ENCODE data around the gene SYNGAP1.

SYNGAP1 gene

DNA sequence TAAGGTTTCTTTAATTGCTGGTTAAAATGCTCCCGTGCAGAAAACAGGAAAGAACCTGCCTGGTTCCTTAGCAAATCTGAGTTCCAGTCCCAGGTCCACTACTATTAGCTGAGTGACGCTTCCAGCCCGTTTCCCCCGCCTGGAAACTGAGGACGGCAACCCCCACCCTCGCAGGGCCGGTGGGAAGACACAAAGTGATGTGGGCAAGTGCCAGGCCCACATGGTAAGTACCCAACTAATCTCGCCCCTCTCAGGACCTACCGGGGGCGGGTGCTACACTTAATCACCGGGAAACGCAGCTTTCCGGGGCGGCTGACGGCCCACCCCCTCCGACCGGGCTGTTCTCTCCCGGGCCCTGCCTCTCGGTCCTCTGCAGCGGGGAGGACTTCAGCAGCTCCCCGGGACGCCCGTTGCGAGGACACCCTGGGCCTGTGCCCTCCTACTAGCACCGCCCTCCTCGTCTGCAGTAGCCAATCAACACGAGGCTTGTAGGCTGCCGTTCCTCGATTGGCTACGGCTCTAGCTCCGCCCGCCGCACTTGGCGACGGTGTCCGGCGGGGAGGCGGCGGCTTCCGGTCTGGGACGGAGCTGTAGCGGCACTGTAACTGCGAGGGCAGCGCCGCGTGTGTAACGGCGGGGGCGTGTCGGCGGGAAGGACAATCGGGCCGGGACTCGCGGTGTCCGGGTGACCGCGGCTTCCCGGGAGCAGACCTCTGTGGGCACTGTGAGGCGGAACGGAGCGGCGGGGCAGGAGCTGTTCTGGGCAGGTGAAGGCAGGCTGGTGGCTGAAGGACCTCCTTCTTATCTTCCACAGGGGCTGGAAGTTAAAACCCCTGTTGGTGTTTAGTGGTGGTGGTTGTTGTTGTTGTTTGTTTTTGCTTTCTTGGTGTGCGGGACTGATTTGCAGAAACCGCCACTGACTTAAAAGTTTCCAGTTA is 34.4 kb downstream of the SYNGAP1 start, which contains the start of gene ZBTB9:
Gene ZBTB9 (plus strand): TSS at position 568 of the 938 bp plus-strand sequence. CDS start 525 bp downstream, outside the sequence.
- peak; percentile 97 to 98 for DNase-seq
- no CpG with 5 or more reads among the region's 65 CpGs for WGBS (ENCODE audit: extremely low coverage, insufficient coverage, insufficient read length)
- Histone ChIP-seq H4K8ac (ENCODE audit: low read depth, low read length) (peak within 1 kb of the TSS; percentile 85), H3K79me2 (ENCODE audit: control insufficient read depth, insufficient read depth, low read length, poor library complexity) (peaks cover 4% of the 10 kb centered on the region), H3K4me3 (ENCODE audit: low read depth, low read length) (peak within 1 kb of the TSS; percentile 89), H4K12ac (ENCODE audit: low read depth, low read length) (peak within 1 kb of the TSS; percentile 34), H3K18ac (ENCODE audit: low read length) (peak within 1 kb of the TSS; percentile 28), H2BK5ac (ENCODE audit: low read depth, low read length, poor library complexity) (peak within 1 kb of the TSS; percentile 8), H3K9me3 (ENCODE audit: insufficient read depth, low read depth, low read length) (no peaks in the 10 kb centered on the region), H3K23ac (ENCODE audit: low read length) (no peak within 1 kb of the TSS), H3K4me2 (ENCODE audit: low read length) (peak within 1 kb of the TSS; percentile 97), H3K4me1 (ENCODE audit: control insufficient read depth in 1 of 2, insufficient read depth in 2 of 2, low read length in 2 of 2) (peaks cover 4 to 7% of the 10 kb centered on the region in 2 experiments), H2AFZ (ENCODE audit: insufficient read depth, low read length, poor library complexity) (peak within 1 kb of the TSS; percentile 75), H3K4ac (ENCODE audit: low read depth, low read length) (peak within 1 kb of the TSS; percentile 52), H3K27ac (ENCODE audit: low read depth, low read length) (peak within 1 kb of the TSS; percentile 7), H3K27me3 (ENCODE audit: insufficient read depth, low read length) (no peaks in the 10 kb centered on the region), H3K79me1 (ENCODE audit: low read length) (peaks cover 3% of the 10 kb centered on the region), H2BK12ac (ENCODE audit: low read length) (no peak within 1 kb of the TSS), H2BK120ac (ENCODE audit: insufficient read depth, low read length, poor library complexity) (no peak within 1 kb of the TSS), H4K91ac (ENCODE audit: low read depth, low read length) (peak within 1 kb of the TSS; percentile 49), H3K36me3 (ENCODE audit: control insufficient read depth in 1 of 2, insufficient read depth in 2 of 2, low read length in 2 of 2) (peaks cover 19% of the 10 kb centered on the region in 2 experiments), H3K14ac (ENCODE audit: low read length) (peak within 1 kb of the TSS; percentile 56), H3K9ac (ENCODE audit: low read length) (peak within 1 kb of the TSS; percentile 83), H2AK5ac (ENCODE audit: low read length) (peak within 1 kb of the TSS; percentile 64)

DNA sequence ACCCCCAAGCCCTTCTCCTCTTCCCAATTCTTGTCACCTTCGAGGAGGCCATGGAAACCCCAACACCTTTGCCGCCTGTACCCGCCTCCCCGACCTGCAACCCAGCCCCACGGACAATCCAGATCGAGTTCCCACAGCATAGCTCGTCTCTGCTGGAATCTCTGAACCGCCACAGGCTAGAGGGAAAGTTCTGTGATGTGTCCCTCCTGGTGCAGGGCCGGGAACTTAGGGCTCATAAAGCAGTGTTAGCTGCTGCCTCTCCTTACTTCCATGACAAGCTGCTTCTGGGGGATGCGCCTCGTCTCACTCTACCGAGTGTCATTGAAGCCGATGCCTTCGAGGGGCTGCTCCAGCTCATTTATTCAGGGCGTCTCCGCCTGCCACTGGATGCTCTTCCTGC is 35.2 kb downstream of the SYNGAP1 start:
- H3K9ac ChIP-seq (ENCODE audit: low read length) = no peak overlapping the region
- H3K79me2 ChIP-seq (ENCODE audit: control insufficient read depth, insufficient read depth, low read length, poor library complexity) = peaks cover 4% of the 10 kb centered on the region
- no peak for DNase-seq
- H3K14ac ChIP-seq (ENCODE audit: low read length) = no peak overlapping the region
- peak overlapping the region; percentile 89 for H3K4me3 ChIP-seq (ENCODE audit: low read depth, low read length)
- no peaks in the 10 kb centered on the region for H3K9me3 ChIP-seq (ENCODE audit: insufficient read depth, low read depth, low read length)
- H3K4me2 ChIP-seq (ENCODE audit: low read length) = peak overlapping the region; percentile 68
- H3K18ac ChIP-seq (ENCODE audit: low read length) = no peak overlapping the region
- H2BK12ac ChIP-seq (ENCODE audit: low read length) = no peak overlapping the region
- peaks cover 3% of the 10 kb centered on the region for H3K79me1 ChIP-seq (ENCODE audit: low read length)
- no peak overlapping the region for H2AFZ ChIP-seq (ENCODE audit: insufficient read depth, low read length, poor library complexity)
- no peak overlapping the region for H3K27ac ChIP-seq (ENCODE audit: low read depth, low read length)
- no peak overlapping the region for H4K91ac ChIP-seq (ENCODE audit: low read depth, low read length)
- WGBS (ENCODE audit: extremely low coverage, insufficient coverage, insufficient read length) = no CpG with 5 or more reads among the region's 16 CpGs
- H4K12ac ChIP-seq (ENCODE audit: low read depth, low read length) = no peak overlapping the region
- H3K36me3 ChIP-seq (ENCODE audit: control insufficient read depth in 1 of 2, insufficient read depth in 2 of 2, low read length in 2 of 2) = peaks cover 16 to 17% of the 10 kb centered on the region in 2 experiments
- H3K23ac ChIP-seq (ENCODE audit: low read length) = no peak overlapping the region
- H2BK120ac ChIP-seq (ENCODE audit: insufficient read depth, low read length, poor library complexity) = no peak overlapping the region
- no peak overlapping the region for H2BK5ac ChIP-seq (ENCODE audit: low read depth, low read length, poor library complexity)
- H2AK5ac ChIP-seq (ENCODE audit: low read length) = no peak overlapping the region
- peak overlapping the region; percentile 68 for H4K8ac ChIP-seq (ENCODE audit: low read depth, low read length)
- no peaks in the 10 kb centered on the region for H3K27me3 ChIP-seq (ENCODE audit: insufficient read depth, low read length)
- peak overlapping the region; percentile 14 for H3K4ac ChIP-seq (ENCODE audit: low read depth, low read length)
- peaks cover 4 to 7% of the 10 kb centered on the region in 2 experiments for H3K4me1 ChIP-seq (ENCODE audit: control insufficient read depth in 1 of 2, insufficient read depth in 2 of 2, low read length in 2 of 2)

DNA sequence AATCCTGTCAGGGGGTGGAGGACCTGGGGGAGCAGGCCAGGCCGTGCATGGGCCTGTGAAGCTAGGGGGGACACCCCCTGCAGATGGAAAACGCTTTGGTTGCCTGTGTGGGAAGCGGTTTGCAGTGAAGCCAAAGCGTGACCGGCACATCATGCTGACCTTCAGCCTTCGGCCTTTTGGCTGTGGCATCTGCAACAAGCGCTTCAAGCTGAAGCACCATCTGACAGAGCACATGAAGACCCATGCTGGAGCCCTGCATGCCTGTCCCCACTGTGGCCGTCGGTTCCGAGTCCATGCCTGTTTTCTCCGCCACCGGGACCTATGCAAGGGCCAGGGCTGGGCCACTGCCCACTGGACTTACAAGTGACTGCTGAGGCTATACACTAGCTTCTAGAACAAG is 36.3 kb downstream of the SYNGAP1 start:
- Histone ChIP-seq H2BK5ac (ENCODE audit: low read depth, low read length, poor library complexity) (no peak overlapping the region), H3K4me1 (ENCODE audit: control insufficient read depth in 1 of 2, insufficient read depth in 2 of 2, low read length in 2 of 2) (peaks cover 4 to 7% of the 10 kb centered on the region in 2 experiments), H3K14ac (ENCODE audit: low read length) (no peak overlapping the region), H3K9ac (ENCODE audit: low read length) (no peak overlapping the region), H3K36me3 (ENCODE audit: control insufficient read depth in 1 of 2, insufficient read depth in 2 of 2, low read length in 2 of 2) (peaks cover 16 to 17% of the 10 kb centered on the region in 2 experiments), H2BK120ac (ENCODE audit: insufficient read depth, low read length, poor library complexity) (no peak overlapping the region), H3K79me1 (ENCODE audit: low read length) (peaks cover 3% of the 10 kb centered on the region), H4K8ac (ENCODE audit: low read depth, low read length) (no peak overlapping the region), H3K79me2 (ENCODE audit: control insufficient read depth, insufficient read depth, low read length, poor library complexity) (peaks cover 4% of the 10 kb centered on the region), H2AK5ac (ENCODE audit: low read length) (no peak overlapping the region), H3K4me3 (ENCODE audit: low read depth, low read length) (no peak overlapping the region), H3K4me2 (ENCODE audit: low read length) (no peak overlapping the region), H4K91ac (ENCODE audit: low read depth, low read length) (no peak overlapping the region), H3K9me3 (ENCODE audit: insufficient read depth, low read depth, low read length) (no peaks in the 10 kb centered on the region), H3K27ac (ENCODE audit: low read depth, low read length) (no peak overlapping the region), H3K27me3 (ENCODE audit: insufficient read depth, low read length) (no peaks in the 10 kb centered on the region), H2BK12ac (ENCODE audit: low read length) (no peak overlapping the region), H3K18ac (ENCODE audit: low read length) (no peak overlapping the region), H3K4ac (ENCODE audit: low read depth, low read length) (no peak overlapping the region), H3K23ac (ENCODE audit: low read length) (no peak overlapping the region), H4K12ac (ENCODE audit: low read depth, low read length) (no peak overlapping the region), H2AFZ (ENCODE audit: insufficient read depth, low read length, poor library complexity) (no peak overlapping the region)
- WGBS (ENCODE audit: extremely low coverage, insufficient coverage, insufficient read length) = no CpG with 5 or more reads among the region's 12 CpGs
- no peak for DNase-seq

DNA sequence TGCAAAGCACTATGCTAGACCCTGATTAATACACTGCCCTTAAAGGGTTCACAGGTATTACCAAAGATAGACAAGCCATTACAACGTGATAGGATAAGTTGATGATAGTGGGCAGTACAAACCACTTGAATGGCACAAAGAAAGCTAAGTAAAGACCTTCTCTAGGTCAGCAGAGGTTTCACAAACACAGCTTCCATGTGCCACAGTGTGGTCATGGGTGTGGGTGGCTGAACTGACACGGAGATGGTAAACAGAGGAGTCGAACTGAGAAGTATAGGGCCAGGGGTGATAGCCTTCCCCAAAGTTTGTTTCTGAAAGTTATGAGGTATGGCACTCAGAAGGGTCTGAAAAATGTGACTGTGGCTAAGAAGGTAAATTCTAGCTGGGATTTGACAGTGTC is 38.8 kb downstream of the SYNGAP1 start:
- no peak overlapping the region for H3K18ac ChIP-seq (ENCODE audit: low read length)
- peaks cover 3% of the 10 kb centered on the region for H3K79me1 ChIP-seq (ENCODE audit: low read length)
- H3K36me3 ChIP-seq (ENCODE audit: control insufficient read depth in 1 of 2, insufficient read depth in 2 of 2, low read length in 2 of 2) = peaks cover 10 to 12% of the 10 kb centered on the region in 2 experiments
- H3K4me3 ChIP-seq (ENCODE audit: low read depth, low read length) = no peak overlapping the region
- H2BK5ac ChIP-seq (ENCODE audit: low read depth, low read length, poor library complexity) = no peak overlapping the region
- peaks cover 4% of the 10 kb centered on the region for H3K79me2 ChIP-seq (ENCODE audit: control insufficient read depth, insufficient read depth, low read length, poor library complexity)
- H3K9ac ChIP-seq (ENCODE audit: low read length) = no peak overlapping the region
- H3K14ac ChIP-seq (ENCODE audit: low read length) = no peak overlapping the region
- H3K23ac ChIP-seq (ENCODE audit: low read length) = no peak overlapping the region
- no peaks in the 10 kb centered on the region for H3K9me3 ChIP-seq (ENCODE audit: insufficient read depth, low read depth, low read length)
- H4K91ac ChIP-seq (ENCODE audit: low read depth, low read length) = no peak overlapping the region
- no peak overlapping the region for H3K27ac ChIP-seq (ENCODE audit: low read depth, low read length)
- H3K4me2 ChIP-seq (ENCODE audit: low read length) = no peak overlapping the region
- no CpG with 5 or more reads among the region's 3 CpGs for WGBS (ENCODE audit: extremely low coverage, insufficient coverage, insufficient read length)
- no peak overlapping the region for H2BK120ac ChIP-seq (ENCODE audit: insufficient read depth, low read length, poor library complexity)
- no peak overlapping the region for H2BK12ac ChIP-seq (ENCODE audit: low read length)
- H4K12ac ChIP-seq (ENCODE audit: low read depth, low read length) = no peak overlapping the region
- DNase-seq = no peak
- peaks cover 4% of the 10 kb centered on the region in 2 experiments for H3K4me1 ChIP-seq (ENCODE audit: control insufficient read depth in 1 of 2, insufficient read depth in 2 of 2, low read length in 2 of 2)
- H4K8ac ChIP-seq (ENCODE audit: low read depth, low read length) = no peak overlapping the region
- H3K4ac ChIP-seq (ENCODE audit: low read depth, low read length) = no peak overlapping the region
- H2AFZ ChIP-seq (ENCODE audit: insufficient read depth, low read length, poor library complexity) = no peak overlapping the region
- no peak overlapping the region for H2AK5ac ChIP-seq (ENCODE audit: low read length)
- H3K27me3 ChIP-seq (ENCODE audit: insufficient read depth, low read length) = no peaks in the 10 kb centered on the region

All from trophoblast cell (in vitro differentiated cells and primary cell).